Measurements from ENCODE around the gene LIM2. TPM values are rescaled to one million over a fixed set of nuclear protein-coding genes. Genes with fewer than 3 reads are reported as not detected.
A peak's percentile ranks its signal among the peaks of the same experiment; 100 is the strongest.

The LIM2 gene
- total and polyA plus RNA-seq, 11 donors = not detected

DNA sequence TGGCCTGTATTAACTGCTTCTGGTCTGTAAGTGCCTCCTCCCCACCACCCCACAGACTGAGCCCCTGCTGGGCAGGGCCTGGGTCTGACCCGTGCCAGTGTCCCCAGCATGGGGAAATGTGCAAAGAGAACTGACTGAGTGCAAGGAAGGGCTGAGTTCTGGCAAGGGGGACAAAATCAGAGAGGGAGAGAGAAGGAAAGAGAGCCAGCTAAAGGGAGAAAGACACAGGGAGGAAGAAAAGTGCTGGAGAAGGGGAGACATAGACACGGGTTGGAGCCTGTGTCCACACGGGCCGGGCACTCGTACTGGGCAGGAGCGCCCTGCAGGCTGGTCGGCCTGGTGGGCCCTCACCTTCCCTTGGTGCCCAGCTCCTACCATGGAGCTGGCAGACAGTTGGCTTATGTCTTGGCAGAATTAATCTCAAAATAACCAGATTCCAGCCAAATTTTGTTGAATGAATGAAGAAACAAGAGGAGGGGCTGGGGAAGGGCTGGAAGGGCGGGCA, 16.5 kb downstream of the LIM2 start:
- TF ChIP-seq, protein P1, sequence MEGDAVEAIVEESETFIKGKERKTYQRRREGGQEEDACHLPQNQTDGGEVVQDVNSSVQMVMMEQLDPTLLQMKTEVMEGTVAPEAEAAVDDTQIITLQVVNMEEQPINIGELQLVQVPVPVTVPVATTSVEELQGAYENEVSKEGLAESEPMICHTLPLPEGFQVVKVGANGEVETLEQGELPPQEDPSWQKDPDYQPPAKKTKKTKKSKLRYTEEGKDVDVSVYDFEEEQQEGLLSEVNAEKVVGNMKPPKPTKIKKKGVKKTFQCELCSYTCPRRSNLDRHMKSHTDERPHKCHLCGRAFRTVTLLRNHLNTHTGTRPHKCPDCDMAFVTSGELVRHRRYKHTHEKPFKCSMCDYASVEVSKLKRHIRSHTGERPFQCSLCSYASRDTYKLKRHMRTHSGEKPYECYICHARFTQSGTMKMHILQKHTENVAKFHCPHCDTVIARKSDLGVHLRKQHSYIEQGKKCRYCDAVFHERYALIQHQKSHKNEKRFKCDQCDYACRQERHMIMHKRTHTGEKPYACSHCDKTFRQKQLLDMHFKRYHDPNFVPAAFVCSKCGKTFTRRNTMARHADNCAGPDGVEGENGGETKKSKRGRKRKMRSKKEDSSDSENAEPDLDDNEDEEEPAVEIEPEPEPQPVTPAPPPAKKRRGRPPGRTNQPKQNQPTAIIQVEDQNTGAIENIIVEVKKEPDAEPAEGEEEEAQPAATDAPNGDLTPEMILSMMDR (IDR thresholded peaks at IDR 0.05) = no peak
- no peak for TF ChIP-seq POLR2A (IDR thresholded peaks at IDR 0.05)
- Histone ChIP-seq H3K4me3 (peak overlapping the region in 2 of 12 donors; percentile 10 to 50), H3K27me3 (no peaks in the 10 kb centered on the region), H3K4me1 (peaks cover 0 to 30% (median 3%) of the 10 kb centered on the region in 12 donors), H3K27ac (peak overlapping the region in 1 of 12 donors; percentile 83), H3K36me3 (no peaks in the 10 kb centered on the region), H3K9me3 (no peaks in the 10 kb centered on the region)
- 69 to 82% (median 79%) methylated on average over 8 of the region's 8 CpGs for WGBS, 4 donors
- intact Hi-C loops (cut with DNase I) = no loop called here
- DNase-seq (no peak), ATAC-seq (no peak)

DNA sequence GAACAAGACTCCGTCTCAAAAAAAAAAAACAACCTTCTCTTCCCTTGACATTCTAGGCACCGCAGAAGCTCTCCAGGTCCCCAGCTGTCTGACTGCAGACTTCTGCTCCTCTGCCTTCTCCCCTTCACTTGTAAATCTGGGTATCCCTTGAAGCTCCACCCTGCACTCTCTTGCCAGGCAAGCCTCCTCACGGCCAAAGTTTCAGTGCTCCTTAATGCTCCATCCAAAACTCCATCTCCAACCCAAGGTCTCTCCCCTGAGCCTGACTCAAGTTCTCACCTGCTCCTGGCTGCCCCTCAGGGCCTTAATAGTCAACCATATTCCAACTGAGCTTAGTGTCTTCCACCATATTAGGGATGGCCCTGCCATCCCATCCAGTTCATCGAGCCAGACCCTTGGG, 17.5 kb downstream of the LIM2 start:
- Histone ChIP-seq H3K27me3 (no peaks in the 10 kb centered on the region), H3K4me1 (peaks cover 0 to 36% (median 6%) of the 10 kb centered on the region in 12 donors), H3K27ac (peak overlapping the region in 1 of 12 donors; percentile 83), H3K9me3 (no peaks in the 10 kb centered on the region), H3K4me3 (peak overlapping the region in 1 of 12 donors; percentile 50), H3K36me3 (no peaks in the 10 kb centered on the region)
- WGBS, 4 donors = 73 to 85% (median 77%) methylated on average over 4 of the region's 4 CpGs
- DNase-seq (no peak), ATAC-seq (no peak)
- intact Hi-C loops (cut with DNase I) = no loop called here
- no peak for TF ChIP-seq POLR2A (IDR thresholded peaks at IDR 0.05)
- TF ChIP-seq, protein P1 (IDR thresholded peaks at IDR 0.05) = no peak

GRCh38 chr19:51368366-51369282, 19.1 kb downstream of the LIM2 start, which contains the start of gene CLDND2:
TSS of gene CLDND2 (minus strand) at chr19:51369003. CDS start at chr19:51368577, 426 bp downstream.
- Histone ChIP-seq H3K4me3 (peak within 1 kb of the TSS; percentile 61 to 94 (median 78)), H3K4me1 (peaks cover 2 to 47% (median 19%) of the 10 kb centered on the region in 12 donors), H3K9me3 (no peaks in the 10 kb centered on the region), H3K27me3 (no peaks in the 10 kb centered on the region), H3K36me3 (no peaks in the 10 kb centered on the region), H3K27ac (peak within 1 kb of the TSS; percentile 61 to 98 (median 95))
- no peak for ATAC-seq
- 65 to 71% (median 67%) methylated on average over 20 to 23 of the region's 23 CpGs for WGBS, 4 donors
- intact Hi-C loops (cut with DNase I) = loop anchor here in 4 of 10 donors (2.0 to 10.0 kb wide), 4 partner anchors 24 to 426 kb away; partner anchors contain the start of gene FPR3 (in 1 of the 4)
- DNase-seq = no peak
- TF ChIP-seq POLR2A (IDR thresholded peaks at IDR 0.05) = no peak
- TF ChIP-seq, protein P1 (IDR thresholded peaks at IDR 0.05) = no peak
